MCF 10A (cell line): ENCODE data around the gene FERMT3. TPM values are rescaled to one million over a fixed set of nuclear protein-coding genes. Genes with fewer than 3 reads are reported as not detected.

Experiments
- BruUV-seq: library from RNA; stranded (reverse); fragments of 400-500 nt; replicated peaks from 2 replicates; lab custom pipeline; 2021; lab: Mats Ljungman, UMichigan
- CTCF ChIA-PET: fragments of 300-600 bp; sonication (Branson Sonifier 250); formaldehyde crosslinking; extraction: SDS; loops from one replicate; lab custom pipeline; 2021; ENCODE audit warnings: antibody characterized with exemption, inconsistent platforms; lab: Yijun Ruan, JAX
- POLR2A ChIA-PET: fragments of 300-600, 350-650 bp; sonication (Branson Sonifier 250); formaldehyde crosslinking; extraction: SDS; loops from one replicate; lab custom pipeline; 2020; ENCODE audit warnings: antibody characterized with exemption, inconsistent platforms; lab: Yijun Ruan, JAX
- DNase-seq: peaks from one replicate; pipeline ENCODE4 v3.0.0-alpha.2; 2018; ENCODE audit not compliant: unreplicated experiment
- H3K27ac Mint-ChIP-seq: one replicate; pipeline ENCODE4 v1.8.0; 2022; ENCODE audit warnings: mild to moderate bottlenecking, low read depth, mixed read lengths; ENCODE audit not compliant: unreplicated experiment
- H3K27me3 Mint-ChIP-seq: one replicate; pipeline ENCODE4 v1.8.0; 2022; ENCODE audit warnings: mixed read lengths; ENCODE audit not compliant: insufficient read depth, unreplicated experiment
- H3K36me3 Mint-ChIP-seq: one replicate; pipeline ENCODE4 v1.8.0; 2022; ENCODE audit warnings: mild to moderate bottlenecking, moderate library complexity, mixed read lengths; ENCODE audit not compliant: insufficient read depth, unreplicated experiment
- H3K4me1 Mint-ChIP-seq: one replicate; pipeline ENCODE4 v1.8.0; 2022; ENCODE audit warnings: mixed read lengths; ENCODE audit not compliant: insufficient read depth, unreplicated experiment
- H3K4me3 Mint-ChIP-seq: one replicate; pipeline ENCODE4 v1.8.0; 2022; ENCODE audit warnings: mild to moderate bottlenecking, moderate library complexity, mixed read lengths; ENCODE audit not compliant: unreplicated experiment
- H3K9me3 Mint-ChIP-seq: one replicate; pipeline ENCODE4 v1.8.0; 2022; ENCODE audit warnings: mixed read lengths; ENCODE audit not compliant: unreplicated experiment
- CTCF ChIP-seq: fragments of 200-600 bp; IDR thresholded peaks from one replicate; pipeline ENCODE4 v1.8.0; 2022; ENCODE audit warnings: antibody characterized with exemption, mild to moderate bottlenecking; ENCODE audit not compliant: unreplicated experiment
- intact Hi-C: fragments of 100-400 bp; cut with micrococcal nuclease; formaldehyde crosslinking; loops from 2 replicates; pipeline ENCODE4 v1.14.1; 2022
- total RNA-seq: library from RNA; stranded (reverse); gene quantifications from 2 replicates; pipeline ENCODE4 v1.2.3, GENCODE V29; 2022

The FERMT3 gene
- total RNA-seq, 1 experiment from 2014 or later: 0.44 TPM

- Mint-ChIP-seq H3K9me3 (no peaks in the 10 kb centered on the region), H3K27me3 (no peaks in the 10 kb centered on the region), H3K4me3 (no peak overlapping the region), H3K4me1 (peaks cover 20% of the 10 kb centered on the region), H3K27ac (no peak overlapping the region), H3K36me3 (peaks cover 58% of the 10 kb centered on the region)
- no peak for DNase-seq
- BruUV-seq: no TSS peak
- TF ChIP-seq CTCF: no peak
- POLR2A ChIA-PET: interaction anchor here (0.7 kb wide), 1 partner anchor 23 kb away, joined by 3 read pairs; the partner anchor contains the start of gene FKBP2
- intact Hi-C loops: no loop called here
- CTCF ChIA-PET: interaction anchor here (0.6 to 3.3 kb wide), 6 partner anchors 10 to 616 kb away, joined by 3 to 14 read pairs (median 4); partner anchors contain the start of gene PLCB3
Measured at GRCh38 chr11:64263947-64264317, 57.4 kb downstream of the FERMT3 start.

GRCh38 chr11:64264371-64264852 lies 57.9 kb downstream of the FERMT3 start:
- DNase-seq: no peak
- intact Hi-C loops: no loop called here
- no peaks in the 10 kb centered on the region for H3K9me3 Mint-ChIP-seq
- BruUV-seq: no TSS peak
- no peak overlapping the region for H3K4me3 Mint-ChIP-seq
- TF ChIP-seq CTCF: no peak
- peaks cover 23% of the 10 kb centered on the region for H3K4me1 Mint-ChIP-seq
- peaks cover 58% of the 10 kb centered on the region for H3K36me3 Mint-ChIP-seq
- CTCF ChIA-PET: interaction anchor here (0.9 to 3.3 kb wide), 6 partner anchors 10 to 37 kb away, joined by 3 to 14 read pairs (median 5); partner anchors contain the start of gene PLCB3
- H3K27ac Mint-ChIP-seq: no peak overlapping the region
- no peaks in the 10 kb centered on the region for H3K27me3 Mint-ChIP-seq
- POLR2A ChIA-PET: interaction anchor here (0.6 to 0.7 kb wide), 2 partner anchors 21 to 23 kb away, joined by 3 read pairs; partner anchors contain the start of gene FKBP2

GRCh38 chr11:64265176-64266160 lies 58.9 kb downstream of the FERMT3 start:
- Mint-ChIP-seq H3K4me3 (no peak overlapping the region), H3K9me3 (no peaks in the 10 kb centered on the region), H3K27me3 (no peaks in the 10 kb centered on the region), H3K27ac (no peak overlapping the region), H3K36me3 (peaks cover 60% of the 10 kb centered on the region), H3K4me1 (peaks cover 23% of the 10 kb centered on the region)
- intact Hi-C loops: no loop called here
- ChIA-PET CTCF (interaction anchor here (0.6 to 1.2 kb wide), 5 partner anchors 8 to 116 kb away, joined by 3 to 6 read pairs (median 4); partner anchors contain the start of gene PLCB3), POLR2A (interaction anchor here (0.6 kb wide), 1 partner anchor 20 kb away, joined by 3 read pairs; no protein-coding TSS in a partner anchor)
- no peak for TF ChIP-seq CTCF
- no peak for DNase-seq
- no TSS peak for BruUV-seq

GRCh38 chr11:64266339-64266738 lies 59.8 kb downstream of the FERMT3 start:
- H3K36me3 Mint-ChIP-seq: peaks cover 60% of the 10 kb centered on the region
- intact Hi-C loops: no loop called here
- H3K9me3 Mint-ChIP-seq: no peaks in the 10 kb centered on the region
- TF ChIP-seq CTCF: no peak
- peak overlapping the region; percentile 27 for H3K27ac Mint-ChIP-seq
- peak; percentile 56 for DNase-seq
- POLR2A ChIA-PET: interaction anchor here (5.8 to 7.6 kb wide), 2 partner anchors 16 to 19 kb away, joined by 75 to 125 read pairs; partner anchors contain the start of genes BAD, GPR137 and PPP1R14B
- peaks cover 23% of the 10 kb centered on the region for H3K4me1 Mint-ChIP-seq
- H3K27me3 Mint-ChIP-seq: no peaks in the 10 kb centered on the region
- no peak overlapping the region for H3K4me3 Mint-ChIP-seq
- CTCF ChIA-PET: interaction anchor here (1.0 to 4.1 kb wide), 2 partner anchors 16 to 117 kb away, joined by 4 to 36 read pairs; partner anchors contain the start of gene PLCB3
- no TSS peak for BruUV-seq
